ENCODE measurements around the gene DEK.

DNA sequence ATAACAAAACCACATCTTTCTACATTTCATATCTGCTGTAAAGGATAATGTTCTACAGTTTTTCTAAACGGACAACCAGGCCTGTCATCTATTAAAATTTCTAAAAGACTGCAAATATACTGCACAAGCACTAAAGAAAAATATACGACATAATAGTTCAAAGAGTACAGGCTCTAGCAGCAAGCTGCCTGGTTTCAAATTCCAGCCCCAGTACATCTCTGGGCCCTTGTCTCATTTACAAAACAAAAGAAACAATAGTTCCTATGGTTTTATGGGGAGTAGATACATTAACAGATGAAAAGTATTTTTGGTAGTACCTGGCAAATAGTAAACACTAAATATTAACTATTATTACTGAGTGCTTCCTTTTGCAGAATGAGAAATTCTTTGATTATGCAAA is 24.1 kb downstream of the DEK start:
- no peak for TF ChIP-seq POLR2A (IDR thresholded peaks at IDR 0.05; ENCODE audit: borderline replicate concordance, extremely low read depth, insufficient read depth, insufficient read length)
- TF ChIP-seq CEBPB (IDR thresholded peaks at IDR 0.05; ENCODE audit: low read depth): no peak
- TF ChIP-seq CTCF (IDR thresholded peaks at IDR 0.05 in 2 of 3, conservative IDR thresholded peaks at IDR 0.05 in 1 of 3; ENCODE audit: borderline replicate concordance in 1 of 3, insufficient read depth in 1 of 3, low read depth in 2 of 3, low read length in 2 of 3): no peak
- TF ChIP-seq POLR2AphosphoS5 (IDR thresholded peaks at IDR 0.05; ENCODE audit: low read depth, low read length): no peak

Data from HCT116 (cell line).